Naive thymus-derived CD4-positive, alpha-beta T cell (primary cell): Measurements from ENCODE around the gene LSP1. TPM values are rescaled to one million over a fixed set of nuclear protein-coding genes. Genes with fewer than 3 reads are reported as not detected.
"Not testable (repeated sequence)": the region's sequence is repeated elsewhere in the genome, so short reads cannot be mapped to it uniquely, and the experiment has no call there.

ENCODE experiments used
- ATAC-seq: fragments of 150-1000 bp; cut with Tn5 transposase; 2 replicates; pipeline ENCODE4 v1.10.0; 2021; ENCODE audit warnings: mild to moderate bottlenecking, moderate library complexity
- CTCF ChIA-PET: fragments of 350-600 bp; sonication (Branson Sonifier 250); formaldehyde crosslinking; loops from one replicate; lab custom pipeline; 2021; ENCODE audit warnings: antibody characterized with exemption; lab: Charles Lee
- POLR2A ChIA-PET: fragments of 350-600 bp; sonication (Branson Sonifier 250); formaldehyde crosslinking; loops from one replicate; lab custom pipeline; 2021; ENCODE audit warnings: antibody characterized with exemption, inconsistent platforms; lab: Charles Lee
- DNase-seq, 9 donors: peaks; one replicate each; pipeline versions ENCODE4 v3.0.0 to v3.0.0-alpha.2; 2020 to 2022; ENCODE audit warnings: mixed read lengths in 1 of 9
- H3K27ac ChIP-seq: one replicate; pipeline ENCODE4 v1.7.0; 2013; ENCODE audit warnings: mild to moderate bottlenecking, low read depth, low read length, moderate library complexity
- H3K27me3 ChIP-seq, 2 donors: one replicate each; pipeline ENCODE4 v1.7.0; 2013; ENCODE audit warnings: low read length in 2 of 2, mild to moderate bottlenecking in 2 of 2, moderate library complexity in 2 of 2; ENCODE audit not compliant: control insufficient read depth in 2 of 2, insufficient read depth in 2 of 2
- H3K36me3 ChIP-seq, 3 experiments: 1 replicate in 2 of 3; 2 replicates in 1 of 3; pipeline ENCODE4 v1.7.0; 2013; ENCODE audit warnings: low read length in 3 of 3, mild to moderate bottlenecking in 3 of 3, moderate library complexity in 1 of 3; ENCODE audit not compliant: insufficient read depth in 3 of 3, control insufficient read depth in 2 of 3
- H3K4me1 ChIP-seq, 2 donors: one replicate each; pipeline ENCODE4 v1.7.0; 2013; ENCODE audit warnings: low read length in 2 of 2, mild to moderate bottlenecking in 2 of 2, moderate library complexity in 1 of 2; ENCODE audit not compliant: control insufficient read depth in 2 of 2, insufficient read depth in 2 of 2
- H3K4me3 ChIP-seq: 2 replicates; pipeline ENCODE4 v1.7.0; 2013; ENCODE audit warnings: mild to moderate bottlenecking, low read length
- H3K9me3 ChIP-seq, 3 experiments: 1 replicate in 2 of 3; 2 replicates in 1 of 3; pipeline ENCODE4 v1.7.0; 2013; ENCODE audit warnings: low read length in 3 of 3; ENCODE audit not compliant: control insufficient read depth in 2 of 3
- H3K27ac Mint-ChIP-seq, 9 donors: one replicate each; pipeline ENCODE4 v1.8.0; 2020 to 2022; ENCODE audit warnings: mixed read lengths in 9 of 9, mild to moderate bottlenecking in 8 of 9, moderate library complexity in 5 of 9, inconsistent platforms in 2 of 9
- H3K27me3 Mint-ChIP-seq, 5 donors: one replicate each; pipeline ENCODE4 v1.8.0; 2021 to 2022; ENCODE audit warnings: mixed read lengths in 5 of 5, mild to moderate bottlenecking in 1 of 5
- H3K36me3 Mint-ChIP-seq, 5 donors: one replicate each; pipeline ENCODE4 v1.8.0; 2020 to 2022; ENCODE audit warnings: mixed read lengths in 5 of 5, mild to moderate bottlenecking in 3 of 5, inconsistent platforms in 1 of 5
- H3K4me1 Mint-ChIP-seq, 7 donors: one replicate each; pipeline ENCODE4 v1.8.0; 2020 to 2022; ENCODE audit warnings: mixed read lengths in 7 of 7, mild to moderate bottlenecking in 3 of 7, inconsistent platforms in 1 of 7
- H3K4me3 Mint-ChIP-seq, 10 donors: one replicate each; pipeline ENCODE4 v1.8.0; 2020 to 2022; ENCODE audit warnings: mild to moderate bottlenecking in 10 of 10, mixed read lengths in 10 of 10, moderate library complexity in 6 of 10, inconsistent platforms in 2 of 10
- H3K9me3 Mint-ChIP-seq, 11 donors: one replicate each; pipeline ENCODE4 v1.8.0; 2020 to 2022; ENCODE audit warnings: mixed read lengths in 11 of 11, mild to moderate bottlenecking in 4 of 11, inconsistent platforms in 1 of 11, moderate library complexity in 1 of 11
- intact Hi-C, 2 donors: fragments of 100-400 bp; cut with micrococcal nuclease; formaldehyde crosslinking; loops; one replicate each; pipeline ENCODE4 v1.15.1; 2023
- polyA plus RNA-seq, 2 donors: library from polyadenylated mRNA; unstranded; fragments of 300-500 nt; fragmentation: Illumina TruSeq; gene quantifications; one replicate each; pipeline ENCODE4 v1.2.3, GENCODE V29; 2021
- total RNA-seq, 6 experiments: library from RNA in 5 of 6; stranded (reverse) in 5 of 6; gene quantifications; 1 replicate in 5 of 6; 2 replicates in 1 of 6; pipeline ENCODE4 v1.2.3 and lab custom pipeline; 2021 to 2026

LSP1 gene
- total and polyA plus RNA-seq, 7 experiments from 2014 or later = 248 to 578 (median 295) TPM

DNA sequence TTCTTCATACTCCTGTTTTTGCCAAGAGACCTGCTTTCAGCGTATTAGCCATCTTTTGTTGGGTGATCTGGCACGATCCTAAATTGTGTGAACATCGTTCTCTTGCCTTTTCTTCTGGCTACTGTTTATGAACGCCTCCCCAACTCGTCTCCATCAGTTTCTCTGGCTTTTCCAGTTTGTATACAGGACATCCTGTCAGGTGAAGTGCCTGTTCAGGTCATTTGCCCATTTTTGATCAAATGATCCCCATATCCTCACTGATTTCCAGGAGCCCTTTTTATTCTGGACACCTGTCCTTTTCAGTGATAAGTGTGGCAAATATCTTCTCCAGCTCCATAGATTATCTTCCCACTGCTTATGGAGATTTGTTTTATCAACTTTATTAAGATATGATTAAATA lies 40.6 kb upstream of the LSP1 start:
- no peaks in the 10 kb centered on the region for H3K9me3 ChIP-seq
- H3K4me3 ChIP-seq = no peak overlapping the region
- H3K4me1 ChIP-seq = no peaks in the 10 kb centered on the region
- H3K9me3 Mint-ChIP-seq = peaks cover 0 to 8% (median under 1%) of the 10 kb centered on the region in 11 donors
- no peak for ATAC-seq
- DNase-seq = no peak
- ChIA-PET POLR2A (interaction anchor here (0.6 kb wide), 1 partner anchor 50 kb away, joined by 4 read pairs; no protein-coding TSS in a partner anchor), CTCF (no interaction called here)
- intact Hi-C loops = no loop called here
- no peak overlapping the region for H3K27ac ChIP-seq
- H3K27ac Mint-ChIP-seq = no peak overlapping the region
- no peaks in the 10 kb centered on the region for H3K36me3 ChIP-seq
- peaks cover 0 to 1% (median 0%) of the 10 kb centered on the region in 5 donors for H3K36me3 Mint-ChIP-seq
- no peaks in the 10 kb centered on the region for H3K4me1 Mint-ChIP-seq
- no peak overlapping the region for H3K4me3 Mint-ChIP-seq
- H3K27me3 ChIP-seq = no peaks in the 10 kb centered on the region
- peaks cover 0 to 22% (median 10%) of the 10 kb centered on the region in 5 donors for H3K27me3 Mint-ChIP-seq

DNA sequence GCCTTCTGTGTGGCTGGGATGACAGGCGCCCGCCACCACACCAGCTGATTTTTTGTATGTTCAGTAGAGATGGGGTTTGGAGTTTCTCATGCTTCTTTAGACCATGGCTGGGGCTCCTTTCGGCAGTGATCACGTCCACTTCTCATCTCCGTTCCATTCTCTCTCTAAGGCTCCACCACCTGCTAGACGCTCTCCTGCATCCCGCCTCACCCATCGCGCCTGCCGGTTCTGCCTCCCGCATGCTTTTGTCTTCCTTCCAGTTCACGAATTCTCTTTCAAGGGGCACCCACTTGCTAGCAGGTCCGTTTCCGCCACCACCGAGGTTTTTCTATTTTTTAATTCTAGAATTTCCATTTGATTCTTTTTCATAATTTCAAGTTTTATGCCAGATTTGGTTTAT lies 40.1 kb upstream of the LSP1 start:
- Mint-ChIP-seq H3K27me3 (peaks cover 0 to 25% (median 10%) of the 10 kb centered on the region in 5 donors), H3K27ac (no peak overlapping the region), H3K4me1 (no peaks in the 10 kb centered on the region), H3K36me3 (peaks cover 0 to 4% (median 0%) of the 10 kb centered on the region in 5 donors), H3K4me3 (no peak overlapping the region), H3K9me3 (peaks cover 0 to 13% (median 3%) of the 10 kb centered on the region in 11 donors)
- Histone ChIP-seq H3K4me1 (no peaks in the 10 kb centered on the region), H3K4me3 (no peak overlapping the region), H3K27me3 (no peaks in the 10 kb centered on the region), H3K9me3 (peaks cover 0 to 3% (median 0%) of the 10 kb centered on the region in 3 experiments), H3K36me3 (no peaks in the 10 kb centered on the region), H3K27ac (no peak overlapping the region)
- ChIA-PET POLR2A (no interaction called here), CTCF (no interaction called here)
- no peak for ATAC-seq
- no peak for DNase-seq
- intact Hi-C loops = no loop called here

DNA sequence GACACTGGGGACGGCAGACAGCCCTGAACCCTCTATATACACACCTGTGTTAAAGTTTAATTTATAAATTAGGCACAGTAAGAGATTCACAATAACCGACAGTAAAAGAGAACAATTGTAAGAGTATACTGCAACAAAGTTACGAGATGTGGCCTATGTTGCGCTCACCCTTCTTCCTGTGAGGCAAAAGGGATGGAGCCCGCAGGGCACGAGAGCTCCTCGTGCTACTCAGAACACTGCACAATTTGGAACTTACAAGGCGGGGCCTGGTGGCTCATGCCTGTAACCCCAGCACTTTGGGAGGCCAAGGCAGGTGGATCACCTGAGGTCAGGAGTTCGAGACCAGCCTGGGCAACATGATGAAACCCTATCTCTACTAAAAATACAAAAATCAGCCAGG lies 39.5 kb upstream of the LSP1 start:
- intact Hi-C loops, CTCF ChIA-PET, H3K27ac Mint-ChIP-seq, ATAC-seq, H3K36me3 Mint-ChIP-seq, H3K4me1 ChIP-seq, H3K9me3 ChIP-seq, H3K27me3 ChIP-seq, H3K4me1 Mint-ChIP-seq, H3K4me3 ChIP-seq, H3K36me3 ChIP-seq, DNase-seq, H3K4me3 Mint-ChIP-seq, POLR2A ChIA-PET, H3K27ac ChIP-seq: not testable (repeated sequence)
- peaks cover 0 to 25% (median 10%) of the 10 kb centered on the region in 5 donors for H3K27me3 Mint-ChIP-seq
- H3K9me3 Mint-ChIP-seq = peaks cover 0 to 16% (median 3%) of the 10 kb centered on the region in 11 donors

DNA sequence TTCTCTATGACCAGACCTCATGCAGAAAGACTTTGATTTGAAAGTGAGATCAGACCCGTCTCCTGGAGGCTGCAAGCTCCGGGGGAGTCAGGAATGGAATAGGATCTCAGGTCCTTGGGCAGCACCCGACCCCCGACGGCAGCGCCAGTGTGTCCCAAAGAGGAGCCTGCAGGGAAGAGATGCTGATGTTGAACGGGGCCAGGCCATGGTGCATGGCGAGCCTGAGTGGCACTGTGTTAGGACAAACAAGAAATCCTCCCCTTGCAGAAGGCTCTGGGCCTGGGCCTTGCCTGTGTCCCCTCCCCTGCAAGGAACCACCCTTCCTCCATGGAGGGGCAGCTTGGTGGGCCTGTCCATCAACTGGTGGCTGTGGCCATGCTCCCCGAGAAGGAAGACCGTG lies 38.2 kb upstream of the LSP1 start:
- H3K27me3 ChIP-seq = no peaks in the 10 kb centered on the region
- no peaks in the 10 kb centered on the region for H3K36me3 ChIP-seq
- H3K27ac ChIP-seq = no peak overlapping the region
- Mint-ChIP-seq H3K27ac (no peak overlapping the region), H3K4me1 (no peaks in the 10 kb centered on the region), H3K27me3 (peaks cover 0 to 22% (median 10%) of the 10 kb centered on the region in 5 donors), H3K36me3 (peaks cover 0 to 4% (median 3%) of the 10 kb centered on the region in 5 donors), H3K4me3 (no peak overlapping the region), H3K9me3 (peaks cover 0 to 23% (median 6%) of the 10 kb centered on the region in 11 donors)
- ATAC-seq (no peak), DNase-seq (no peak)
- no peaks in the 10 kb centered on the region for H3K4me1 ChIP-seq
- POLR2A ChIA-PET = no interaction called here
- intact Hi-C loops = no loop called here
- no peak overlapping the region for H3K4me3 ChIP-seq
- H3K9me3 ChIP-seq = peaks cover 0 to 13% (median 0%) of the 10 kb centered on the region in 3 experiments
- CTCF ChIA-PET = no interaction called here

DNA sequence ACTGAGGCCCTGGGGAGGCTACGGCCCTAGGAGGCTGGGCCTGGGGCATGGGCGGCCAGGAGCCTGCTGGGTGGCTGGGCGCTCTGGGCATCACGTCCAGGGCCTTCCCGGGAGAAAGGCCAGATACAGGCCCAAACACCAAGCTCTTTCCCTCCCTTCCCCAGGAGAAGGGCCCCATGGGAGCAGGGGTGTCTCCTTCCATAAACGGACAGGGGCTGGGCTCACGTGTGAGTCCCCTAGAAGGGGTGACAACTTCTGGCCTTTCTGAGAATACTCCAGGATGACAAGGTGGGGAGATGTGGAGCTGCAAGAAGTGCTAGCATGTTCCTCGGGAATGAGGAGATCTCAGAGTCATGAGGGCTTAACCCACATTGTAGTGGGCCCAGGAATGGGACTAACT lies 37.6 kb upstream of the LSP1 start:
- peaks cover 0 to 4% (median 3%) of the 10 kb centered on the region in 5 donors for H3K36me3 Mint-ChIP-seq
- CTCF ChIA-PET = no interaction called here
- intact Hi-C loops = no loop called here
- ATAC-seq (no peak), DNase-seq (no peak)
- Histone ChIP-seq H3K27ac (no peak overlapping the region), H3K9me3 (peaks cover 0 to 13% (median 0%) of the 10 kb centered on the region in 3 experiments), H3K27me3 (no peaks in the 10 kb centered on the region), H3K4me3 (no peak overlapping the region), H3K36me3 (no peaks in the 10 kb centered on the region), H3K4me1 (no peaks in the 10 kb centered on the region)
- peaks cover 0 to 23% (median 6%) of the 10 kb centered on the region in 11 donors for H3K9me3 Mint-ChIP-seq
- H3K27me3 Mint-ChIP-seq = peaks cover 0 to 21% (median 10%) of the 10 kb centered on the region in 5 donors
- no peak overlapping the region for H3K27ac Mint-ChIP-seq
- H3K4me3 Mint-ChIP-seq = no peak overlapping the region
- POLR2A ChIA-PET = no interaction called here
- H3K4me1 Mint-ChIP-seq = no peaks in the 10 kb centered on the region

DNA sequence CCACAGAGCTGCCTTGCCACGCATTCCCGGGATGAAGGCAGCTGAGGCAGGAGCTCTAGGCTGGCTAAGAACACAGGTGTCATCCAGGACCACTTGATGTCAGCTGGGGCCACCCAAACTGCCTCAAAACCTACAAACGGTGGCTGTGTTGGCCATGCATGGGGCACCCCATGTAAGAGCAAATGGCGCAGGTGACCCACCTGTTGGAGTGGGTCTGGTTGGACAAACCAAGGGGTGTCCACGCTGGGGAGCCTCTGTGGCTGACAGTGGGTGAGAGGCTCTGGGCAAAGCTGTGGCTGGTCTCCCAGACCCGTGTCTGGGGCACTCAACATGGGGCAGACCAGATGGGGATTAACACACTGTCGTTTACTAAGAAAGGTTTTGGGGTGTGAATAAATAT lies 37.1 kb upstream of the LSP1 start:
- DNase-seq (no peak), ATAC-seq (no peak)
- no peaks in the 10 kb centered on the region for H3K36me3 ChIP-seq
- H3K4me3 ChIP-seq = no peak overlapping the region
- peaks cover 0 to 4% (median 3%) of the 10 kb centered on the region in 5 donors for H3K36me3 Mint-ChIP-seq
- no peak overlapping the region for H3K27ac ChIP-seq
- H3K27me3 ChIP-seq = no peaks in the 10 kb centered on the region
- no peaks in the 10 kb centered on the region for H3K4me1 Mint-ChIP-seq
- no peaks in the 10 kb centered on the region for H3K4me1 ChIP-seq
- POLR2A ChIA-PET = no interaction called here
- H3K9me3 Mint-ChIP-seq = peaks cover 0 to 23% (median 6%) of the 10 kb centered on the region in 11 donors
- CTCF ChIA-PET = interaction anchor here (1.2 kb wide), 1 partner anchor 122 kb away, joined by 4 read pairs; no protein-coding TSS in a partner anchor
- H3K4me3 Mint-ChIP-seq = no peak overlapping the region
- H3K27ac Mint-ChIP-seq = no peak overlapping the region
- H3K27me3 Mint-ChIP-seq = peaks cover 0 to 21% (median 10%) of the 10 kb centered on the region in 5 donors
- intact Hi-C loops = no loop called here
- peaks cover 0 to 13% (median 0%) of the 10 kb centered on the region in 3 experiments for H3K9me3 ChIP-seq

DNA sequence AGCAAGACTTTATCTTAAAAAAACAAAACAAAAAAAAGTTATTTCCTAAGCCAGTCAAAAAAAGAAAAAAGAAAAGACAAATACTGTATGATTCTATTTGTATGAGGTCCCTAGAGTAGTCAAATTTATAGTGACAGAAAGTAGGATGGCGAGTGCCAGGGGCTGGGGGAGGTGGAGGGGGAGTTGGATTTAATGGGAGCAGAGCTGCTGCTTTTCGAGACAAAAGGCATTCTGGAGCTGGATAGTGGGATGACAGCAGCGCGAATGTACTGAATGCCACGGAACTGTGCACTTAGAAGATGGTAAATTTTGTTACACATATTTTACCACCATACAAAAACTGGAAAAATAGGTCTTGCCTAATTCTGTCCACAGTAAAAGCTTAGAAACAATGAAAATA lies 35.9 kb upstream of the LSP1 start:
- Histone ChIP-seq H3K4me1 (no peaks in the 10 kb centered on the region), H3K27ac (no peak overlapping the region), H3K9me3 (peaks cover 0 to 13% (median 0%) of the 10 kb centered on the region in 3 experiments), H3K36me3 (no peaks in the 10 kb centered on the region), H3K27me3 (no peaks in the 10 kb centered on the region), H3K4me3 (no peak overlapping the region)
- Mint-ChIP-seq H3K4me1 (no peaks in the 10 kb centered on the region), H3K4me3 (no peak overlapping the region), H3K36me3 (peaks cover 0 to 4% (median 3%) of the 10 kb centered on the region in 5 donors), H3K27me3 (peaks cover 0 to 18% (median 10%) of the 10 kb centered on the region in 5 donors), H3K9me3 (peaks cover 0 to 23% (median 9%) of the 10 kb centered on the region in 11 donors), H3K27ac (no peak overlapping the region)
- ChIA-PET POLR2A (no interaction called here), CTCF (interaction anchor here (1.2 kb wide), 1 partner anchor 123 kb away, joined by 4 read pairs; no protein-coding TSS in a partner anchor)
- DNase-seq (no peak), ATAC-seq (no peak)
- intact Hi-C loops = no loop called here
